HAP-1 (cell line): Measurements from ENCODE around the gene ZNF516.

Source experiments
- DNase-seq, 2 experiments: peaks; one replicate each; pipeline ENCODE4 v3.0.0-alpha.2; 2016 to 2020; ENCODE audit warnings: low spot score in 2 of 2
- H3K27me3 ChIP-seq: fragments of 250-450 bp; sonication (Bioruptor Pico); 2 replicates; pipeline ENCODE4 v1.5.1; 2020; ENCODE audit warnings: low read depth, mild to moderate bottlenecking, moderate library complexity
- H3K36me3 ChIP-seq: fragments of 250-450 bp; sonication (Bioruptor Pico); replicated peaks from 2 replicates; pipeline ENCODE4 v1.5.1; 2020; ENCODE audit warnings: mild to moderate bottlenecking
- H3K4me1 ChIP-seq: fragments of 250-450 bp; sonication (Bioruptor Pico); 2 replicates; pipeline ENCODE4 v1.5.1; 2020; ENCODE audit warnings: mild to moderate bottlenecking
- H3K4me3 ChIP-seq: fragments of 250-450 bp; sonication (Bioruptor Pico); 2 replicates; pipeline ENCODE4 v1.5.1; 2020; ENCODE audit warnings: mild to moderate bottlenecking, moderate library complexity
- H3K9me3 ChIP-seq: fragments of 250-450 bp; sonication (Bioruptor Pico); 2 replicates; pipeline ENCODE4 v1.5.1; 2020; ENCODE audit warnings: mild to moderate bottlenecking, moderate library complexity
- in situ Hi-C: fragments of 300-500 bp; cut with MboI; formaldehyde crosslinking; loops from 3 replicates; pipeline ENCODE4 v1.14.3; 2020; ENCODE audit warnings: low sequenced_read_pairs, inconsistent platforms, mixed read lengths

Gene ZNF516

GRCh38 chr18:76446321-76447257 is 48.5 kb downstream of the ZNF516 start:
- Histone ChIP-seq H3K4me3 (no peak overlapping the region), H3K36me3 (peaks cover 15% of the 10 kb centered on the region), H3K27me3 (no peaks in the 10 kb centered on the region), H3K4me1 (peaks cover 6% of the 10 kb centered on the region), H3K9me3 (no peaks in the 10 kb centered on the region)
- DNase-seq, result no peak
- in situ Hi-C loops, result no loop called here

- H3K27me3 ChIP-seq, result no peaks in the 10 kb centered on the region
- H3K9me3 ChIP-seq, result no peaks in the 10 kb centered on the region
- no peak overlapping the region for H3K4me3 ChIP-seq
- peaks cover 20% of the 10 kb centered on the region for H3K36me3 ChIP-seq
- in situ Hi-C loops, result no loop called here
- DNase-seq, result no peak
- peaks cover 6% of the 10 kb centered on the region for H3K4me1 ChIP-seq
These were observed 49.3 kb downstream of the ZNF516 start for GRCh38 chr18:76445741-76446232.

DNA sequence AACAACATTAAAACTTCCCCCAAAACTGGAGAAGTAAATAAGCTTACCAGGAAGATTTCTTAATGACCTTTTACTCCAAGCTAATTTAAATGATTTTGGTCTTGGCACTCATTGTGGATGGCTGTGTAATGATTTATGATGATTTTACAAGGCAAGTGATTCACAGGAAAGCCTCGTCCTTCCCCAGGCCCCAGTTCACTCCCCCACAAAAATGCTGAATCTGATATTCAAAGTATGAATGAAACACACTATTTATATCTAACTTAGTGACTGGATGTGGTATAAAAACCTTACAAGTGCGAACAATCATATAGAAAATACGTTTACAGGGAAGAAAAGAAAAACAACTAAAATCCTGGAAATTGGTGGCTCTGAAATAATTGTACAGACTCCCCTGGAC is 49.8 kb downstream of the ZNF516 start:
- Histone ChIP-seq H3K4me3 (no peak overlapping the region), H3K36me3 (peaks cover 25% of the 10 kb centered on the region), H3K27me3 (no peaks in the 10 kb centered on the region), H3K9me3 (no peaks in the 10 kb centered on the region), H3K4me1 (peaks cover 3% of the 10 kb centered on the region)
- in situ Hi-C loops, result no loop called here
- DNase-seq, result no peak

DNA sequence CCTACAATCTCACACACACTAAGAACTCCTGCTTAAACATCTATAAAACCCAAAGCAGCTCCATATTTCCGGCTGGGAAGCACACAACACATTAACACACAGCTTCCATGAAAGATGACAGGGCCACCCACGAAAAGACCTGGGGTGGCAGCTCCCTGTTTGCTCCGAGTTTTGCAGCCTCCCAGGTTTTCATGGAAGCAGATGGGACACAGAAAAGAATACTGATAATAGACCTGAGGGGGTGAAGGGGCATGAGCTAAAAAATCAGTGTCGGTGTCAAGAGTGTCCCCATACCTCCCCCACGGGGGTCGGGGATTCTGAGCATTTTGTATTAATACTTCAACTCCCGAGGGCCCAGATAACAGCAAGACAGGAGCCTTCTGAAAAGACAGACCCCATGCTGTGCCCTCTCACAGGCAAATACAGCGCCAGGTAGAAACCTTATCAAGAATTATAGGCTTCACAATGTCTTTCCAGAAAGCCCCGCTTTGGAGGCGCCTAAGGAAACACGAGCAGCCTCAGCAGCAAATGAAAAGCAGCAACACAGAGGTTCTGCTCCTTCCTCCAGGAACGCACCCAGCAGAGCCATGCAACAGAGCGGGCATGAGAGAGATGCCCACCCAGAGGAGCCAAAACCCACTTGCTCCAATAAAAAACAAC is 50.5 kb downstream of the ZNF516 start:
- DNase-seq, result no peak
- Histone ChIP-seq H3K36me3 (peaks cover 27% of the 10 kb centered on the region), H3K4me1 (no peaks in the 10 kb centered on the region; the same call in 1 of the 2 replicates), H3K27me3 (no peaks in the 10 kb centered on the region), H3K4me3 (no peak overlapping the region), H3K9me3 (no peaks in the 10 kb centered on the region)
- in situ Hi-C loops, result no loop called here

GRCh38 chr18:76443519-76444445 is 51.3 kb downstream of the ZNF516 start:
- Histone ChIP-seq H3K36me3 (peaks cover 31% of the 10 kb centered on the region), H3K9me3 (no peaks in the 10 kb centered on the region), H3K4me1 (no peaks in the 10 kb centered on the region), H3K27me3 (no peaks in the 10 kb centered on the region), H3K4me3 (no peak overlapping the region)
- no peak for DNase-seq
- in situ Hi-C loops, result no loop called here

DNA sequence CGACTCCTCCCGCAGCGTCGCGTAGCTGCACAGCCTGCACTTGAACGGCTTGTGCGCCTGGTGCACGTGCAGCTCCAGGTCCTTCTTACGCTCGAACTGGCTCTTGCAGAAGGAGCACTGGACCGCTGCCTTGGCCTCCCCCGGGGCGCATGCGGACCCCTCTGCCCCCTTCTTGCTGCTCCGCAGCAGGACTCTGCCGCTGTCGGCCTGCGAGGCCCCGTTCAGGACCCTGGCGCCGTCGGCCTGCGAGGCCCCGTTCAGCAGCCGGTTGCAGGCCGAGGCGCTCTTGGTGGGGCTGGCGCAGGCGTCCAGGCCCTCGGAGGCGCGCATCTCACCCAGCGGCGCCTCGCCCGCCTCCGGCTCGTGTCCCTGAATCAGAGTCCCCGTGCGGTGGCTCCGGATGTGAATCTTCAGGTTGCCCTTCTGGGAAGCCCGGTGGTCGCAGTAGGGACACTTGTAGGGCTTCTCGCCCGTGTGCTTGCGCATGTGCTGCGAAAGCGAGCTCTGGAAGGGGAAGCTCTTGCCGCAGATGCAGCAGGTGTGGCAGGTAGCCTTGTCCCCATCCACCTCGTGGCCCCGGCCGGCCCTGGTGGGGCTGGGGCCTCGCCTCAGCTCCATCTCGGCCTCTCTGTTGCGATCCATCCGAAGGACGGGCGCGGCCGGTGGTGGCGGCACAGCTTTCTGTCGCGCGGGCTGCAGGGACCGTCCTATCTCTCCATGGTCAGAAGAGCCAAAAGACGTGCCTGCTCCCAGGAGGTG is 52.5 kb downstream of the ZNF516 start:
- in situ Hi-C loops, result no loop called here
- no peak for DNase-seq
- Histone ChIP-seq H3K4me3 (no peak overlapping the region), H3K4me1 (no peaks in the 10 kb centered on the region), H3K36me3 (peaks cover 39% of the 10 kb centered on the region), H3K9me3 (no peaks in the 10 kb centered on the region), H3K27me3 (no peaks in the 10 kb centered on the region)

- H3K9me3 ChIP-seq, result no peaks in the 10 kb centered on the region
- no peak for DNase-seq
- no peaks in the 10 kb centered on the region for H3K27me3 ChIP-seq
- in situ Hi-C loops, result no loop called here
- H3K4me3 ChIP-seq, result no peak overlapping the region
- no peaks in the 10 kb centered on the region for H3K4me1 ChIP-seq
- H3K36me3 ChIP-seq, result peaks cover 39% of the 10 kb centered on the region
These were observed 53.2 kb downstream of the ZNF516 start for GRCh38 chr18:76441668-76442412.

DNA sequence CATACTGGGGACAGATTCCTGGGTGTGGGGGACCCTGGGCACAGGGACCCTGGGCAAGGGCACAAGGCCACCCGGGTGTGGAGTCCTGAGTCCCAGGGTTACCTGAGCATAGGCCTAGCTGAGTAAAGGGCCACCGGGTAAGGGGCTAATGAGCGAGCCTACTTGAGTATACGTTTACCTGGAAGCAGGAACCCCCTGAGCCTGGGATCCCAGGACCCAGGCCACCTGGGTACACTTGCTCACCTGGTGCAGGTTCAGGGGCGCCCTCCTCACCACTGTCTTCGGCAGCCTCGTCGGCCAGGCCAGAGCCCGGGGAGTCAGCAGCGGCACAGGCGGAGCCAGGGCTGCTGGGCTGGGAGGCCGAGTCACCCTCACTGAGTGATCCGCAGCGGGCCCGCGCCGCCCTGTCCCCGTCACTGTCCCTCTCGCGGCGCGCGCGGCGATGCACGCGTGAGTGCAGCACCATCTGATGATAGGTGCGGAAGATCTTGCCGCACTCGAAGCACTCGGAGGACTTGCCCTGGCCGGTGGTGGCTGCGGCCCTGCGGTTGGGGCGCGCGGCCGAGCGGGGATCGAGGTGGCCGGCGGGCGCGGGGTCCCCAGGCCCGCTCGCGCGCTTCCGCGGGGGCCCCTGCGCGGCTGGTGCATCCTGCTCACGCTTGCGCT is 53.9 kb downstream of the ZNF516 start:
- Histone ChIP-seq H3K9me3 (no peaks in the 10 kb centered on the region), H3K27me3 (no peaks in the 10 kb centered on the region), H3K4me3 (no peak overlapping the region), H3K4me1 (no peaks in the 10 kb centered on the region), H3K36me3 (peaks cover 43% of the 10 kb centered on the region)
- no peak for DNase-seq
- in situ Hi-C loops, result no loop called here

DNA sequence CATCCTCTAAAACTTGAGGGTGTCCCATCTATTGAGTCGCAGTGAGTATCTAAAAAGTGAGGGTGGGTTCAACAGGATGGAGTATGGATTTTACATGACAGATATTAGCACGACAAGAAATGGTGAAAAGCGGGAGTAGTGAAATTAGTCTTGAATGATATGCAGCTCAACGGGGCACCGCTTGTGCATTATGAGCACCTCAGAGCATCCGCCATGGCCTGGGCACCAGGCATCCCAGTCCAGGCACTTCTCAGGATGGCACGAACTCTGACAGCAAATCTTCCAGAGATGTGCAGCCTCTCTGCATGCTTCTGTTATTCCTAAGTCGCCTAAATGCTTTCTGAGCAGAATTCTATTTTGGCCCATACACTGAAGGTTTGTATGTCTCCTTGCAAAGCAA is 57.1 kb downstream of the ZNF516 start:
- Histone ChIP-seq H3K27me3 (no peaks in the 10 kb centered on the region), H3K36me3 (peaks cover 44% of the 10 kb centered on the region), H3K4me3 (no peak overlapping the region), H3K9me3 (no peaks in the 10 kb centered on the region), H3K4me1 (no peaks in the 10 kb centered on the region)
- DNase-seq, result no peak
- in situ Hi-C loops, result no loop called here

GRCh38 chr18:76437011-76437410 is 58.0 kb downstream of the ZNF516 start:
- no peaks in the 10 kb centered on the region for H3K4me1 ChIP-seq
- H3K9me3 ChIP-seq, result no peaks in the 10 kb centered on the region
- peaks cover 39% of the 10 kb centered on the region for H3K36me3 ChIP-seq
- no peaks in the 10 kb centered on the region for H3K27me3 ChIP-seq
- DNase-seq, result no peak
- in situ Hi-C loops, result no loop called here
- H3K4me3 ChIP-seq, result no peak overlapping the region

DNA sequence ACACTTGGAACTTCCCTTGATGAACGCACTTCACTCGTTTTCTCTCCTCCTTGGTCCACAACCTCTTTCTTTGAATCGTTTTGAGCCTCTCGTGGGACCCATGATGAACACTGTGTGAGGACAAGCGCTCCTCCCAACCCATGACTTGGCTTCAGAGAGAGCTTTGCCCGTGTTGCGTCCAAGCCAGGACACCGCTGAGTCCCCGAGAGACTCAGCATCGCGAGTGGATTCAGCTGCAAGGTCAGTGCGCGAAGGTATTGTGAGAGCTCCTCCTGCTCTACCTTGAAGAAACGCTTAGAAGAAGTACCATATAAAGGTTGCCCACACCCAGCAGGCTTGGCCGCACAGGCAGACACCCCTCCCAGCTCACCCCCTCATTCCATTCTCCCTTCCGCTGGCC is 58.7 kb downstream of the ZNF516 start:
- Histone ChIP-seq H3K36me3 (peaks cover 34% of the 10 kb centered on the region), H3K4me3 (no peak overlapping the region), H3K27me3 (no peaks in the 10 kb centered on the region), H3K9me3 (no peaks in the 10 kb centered on the region), H3K4me1 (peaks cover 2% of the 10 kb centered on the region)
- in situ Hi-C loops, result no loop called here
- no peak for DNase-seq

DNA sequence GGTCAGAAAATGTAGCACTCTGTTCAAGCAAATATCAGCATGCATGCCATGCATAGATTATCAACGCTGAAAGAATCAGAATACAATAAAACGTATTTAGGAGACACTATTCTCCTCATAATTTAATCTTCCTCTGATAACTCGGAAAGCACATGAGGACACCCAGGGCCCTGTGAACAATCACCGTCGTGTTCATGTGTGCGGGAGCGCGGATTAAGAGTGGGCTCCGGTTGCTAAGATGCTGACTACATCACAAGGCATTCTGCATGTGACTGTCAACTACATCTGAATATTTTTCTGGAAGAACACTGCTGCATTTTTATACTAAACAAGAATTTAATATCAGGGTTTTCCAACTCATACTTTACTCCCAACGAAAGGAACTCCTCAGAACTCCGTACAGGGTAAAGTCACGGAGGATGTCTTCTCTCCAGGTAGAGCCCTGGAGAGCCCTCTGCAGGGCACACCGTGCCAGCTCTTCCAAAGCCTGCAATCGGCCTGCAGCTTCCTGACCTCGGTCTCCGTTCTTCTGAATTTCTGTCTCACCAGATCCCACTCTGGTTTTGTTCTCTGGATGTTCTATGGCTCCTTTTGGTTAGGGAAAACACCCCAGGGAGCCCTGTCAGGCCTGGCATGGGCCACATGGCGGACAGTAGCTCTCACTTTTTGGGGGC is 59.6 kb downstream of the ZNF516 start:
- in situ Hi-C loops, result no loop called here
- Histone ChIP-seq H3K4me1 (peaks cover 9% of the 10 kb centered on the region), H3K9me3 (no peaks in the 10 kb centered on the region), H3K36me3 (peaks cover 26% of the 10 kb centered on the region), H3K27me3 (no peaks in the 10 kb centered on the region), H3K4me3 (no peak overlapping the region)
- no peak for DNase-seq
